Stimulated activated effector memory CD8-positive, alpha-beta T cell treated with anti-CD3 and anti-CD28 coated beads, Interleukin-12 subunit alpha, Interleukin-12 subunit beta, amount 100 ng/mL, for 72 hours (primary cell): Measurements from ENCODE around the gene BRD8.

Source experiments
- ATAC-seq: fragments of 150-1000 bp; cut with Tn5 transposase; 2 replicates; pipeline ENCODE4 v1.10.0; 2021
- DNase-seq, 2 donors: peaks; one replicate each; pipeline ENCODE4 v3.0.0; 2021 to 2022; ENCODE audit warnings: low spot score in 2 of 2
- H3K27ac Mint-ChIP-seq: one replicate; pipeline ENCODE4 v1.8.0; 2022; ENCODE audit warnings: mild to moderate bottlenecking, mixed read lengths
- H3K36me3 Mint-ChIP-seq: one replicate; pipeline ENCODE4 v1.8.0; 2022; ENCODE audit warnings: mild to moderate bottlenecking, mixed read lengths
- H3K4me1 Mint-ChIP-seq: one replicate; pipeline ENCODE4 v1.8.0; 2022; ENCODE audit warnings: mixed read lengths
- H3K4me3 Mint-ChIP-seq: one replicate; pipeline ENCODE4 v1.8.0; 2022; ENCODE audit warnings: mild to moderate bottlenecking, mixed read lengths
- H3K9me3 Mint-ChIP-seq: one replicate; pipeline ENCODE4 v1.8.0; 2022; ENCODE audit warnings: mixed read lengths

Gene BRD8

GRCh38 chr5:138095100-138095907 lies 83.1 kb downstream of the BRD8 start:
- Mint-ChIP-seq H3K4me1 (peaks cover 9% of the 10 kb centered on the region), H3K27ac (no peak overlapping the region), H3K36me3 (no peaks in the 10 kb centered on the region), H3K9me3 (no peaks in the 10 kb centered on the region), H3K4me3 (no peak overlapping the region)
- ATAC-seq (no peak), DNase-seq (no peak)

- Mint-ChIP-seq H3K27ac (no peak overlapping the region), H3K4me3 (no peak overlapping the region)
These were observed 85.4 kb downstream of the BRD8 start for GRCh38 chr5:138093036-138093435.

GRCh38 chr5:138092301-138092700 lies 86.1 kb downstream of the BRD8 start:
- no peak overlapping the region for H3K27ac Mint-ChIP-seq
- peaks cover 9% of the 10 kb centered on the region for H3K4me1 Mint-ChIP-seq
- no peak for DNase-seq
- no peak overlapping the region for H3K4me3 Mint-ChIP-seq
- H3K9me3 Mint-ChIP-seq, result no peaks in the 10 kb centered on the region
- ATAC-seq, result no peak
- no peaks in the 10 kb centered on the region for H3K36me3 Mint-ChIP-seq

More at GRCh38 chr5:138093036-138093435, 85.4 kb downstream of the BRD8 start:
- no peak for DNase-seq
- Mint-ChIP-seq H3K4me1 (peaks cover 9% of the 10 kb centered on the region), H3K9me3 (no peaks in the 10 kb centered on the region), H3K36me3 (no peaks in the 10 kb centered on the region)
- no peak for ATAC-seq

DNA sequence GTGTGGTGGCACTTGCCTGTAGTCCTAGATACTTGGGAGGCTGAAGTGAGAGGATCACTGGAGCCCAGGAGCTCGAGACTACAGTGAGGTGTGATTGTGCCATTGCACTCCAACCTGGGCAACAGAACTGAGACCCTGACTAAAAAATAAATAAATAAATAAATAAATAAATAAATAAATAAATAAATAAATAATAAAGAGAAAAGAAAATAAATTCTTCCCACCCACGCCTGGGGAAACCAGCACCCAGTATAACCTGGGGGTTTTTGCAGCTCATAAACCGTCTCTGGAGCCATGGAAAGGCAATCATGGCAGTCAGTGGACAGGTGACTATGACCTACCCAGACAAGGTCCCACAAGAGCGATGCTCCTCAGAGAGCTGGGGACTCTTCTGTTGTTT lies 86.7 kb downstream of the BRD8 start:
- H3K27ac Mint-ChIP-seq, result no peak overlapping the region
- no peak for DNase-seq
- H3K4me3 Mint-ChIP-seq, result no peak overlapping the region
- peaks cover 9% of the 10 kb centered on the region for H3K4me1 Mint-ChIP-seq
- H3K9me3 Mint-ChIP-seq, result no peaks in the 10 kb centered on the region
- no peaks in the 10 kb centered on the region for H3K36me3 Mint-ChIP-seq
- no peak for ATAC-seq
